Fibroblast of peridontal ligament (primary cell): ENCODE results near the gene ATF4.

Source experiments
- DNase-seq: peaks from one replicate; pipeline ENCODE4 v3.0.0-alpha.2; 2010; ENCODE audit errors: extremely low read depth

Gene ATF4

GRCh38 chr22:39520226-39521105, at the start of gene ATF4:
Gene ATF4, plus strand, starts transcription at chr22:39520562. Its CDS starts 884 bp downstream, at chr22:39521446.
- DNase-seq = peak; percentile 99

DNA sequence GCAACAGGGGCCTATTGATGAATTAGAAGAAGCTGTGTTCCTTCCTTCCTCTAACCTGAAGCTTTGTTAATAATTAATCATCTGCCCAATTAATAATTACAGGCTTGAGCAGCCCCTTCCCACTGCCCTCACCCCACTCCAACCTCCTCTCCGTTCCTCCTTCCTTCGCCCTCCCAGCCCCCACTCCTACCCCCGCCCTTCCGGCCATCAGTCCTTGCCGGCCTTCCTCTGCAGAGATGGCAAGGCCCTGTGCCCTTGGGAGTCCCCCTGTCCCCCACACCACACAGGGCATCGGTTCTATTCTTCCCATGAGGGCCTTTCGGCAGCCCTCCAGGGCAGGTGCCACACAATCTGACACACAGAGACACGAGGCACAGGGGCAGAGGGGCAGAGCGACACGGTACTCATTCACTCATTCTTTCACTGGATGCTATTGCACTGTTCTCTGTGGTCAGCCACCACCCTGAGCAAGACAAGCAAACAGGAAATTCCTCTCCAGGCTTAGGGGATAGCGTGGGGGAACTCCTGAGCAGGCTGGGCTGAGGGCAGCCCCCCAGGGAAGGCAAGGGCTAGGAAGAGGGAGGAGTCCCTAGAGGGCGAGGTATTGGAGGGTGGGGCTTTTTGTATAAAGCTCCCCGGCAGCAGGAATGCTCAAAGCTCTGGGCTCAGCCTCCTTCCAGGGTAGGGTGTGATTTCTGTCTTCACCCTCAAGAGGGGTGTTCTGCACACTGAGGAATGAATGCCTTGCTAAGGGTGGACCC, 48.8 kb upstream of the ATF4 start:
- peak; percentile 12 for DNase-seq

- no peak for DNase-seq
These were observed 47.5 kb upstream of the ATF4 start for GRCh38 chr22:39472570-39473556.

- no peak for DNase-seq
These were observed 46.5 kb upstream of the ATF4 start for GRCh38 chr22:39473851-39474250.

DNA sequence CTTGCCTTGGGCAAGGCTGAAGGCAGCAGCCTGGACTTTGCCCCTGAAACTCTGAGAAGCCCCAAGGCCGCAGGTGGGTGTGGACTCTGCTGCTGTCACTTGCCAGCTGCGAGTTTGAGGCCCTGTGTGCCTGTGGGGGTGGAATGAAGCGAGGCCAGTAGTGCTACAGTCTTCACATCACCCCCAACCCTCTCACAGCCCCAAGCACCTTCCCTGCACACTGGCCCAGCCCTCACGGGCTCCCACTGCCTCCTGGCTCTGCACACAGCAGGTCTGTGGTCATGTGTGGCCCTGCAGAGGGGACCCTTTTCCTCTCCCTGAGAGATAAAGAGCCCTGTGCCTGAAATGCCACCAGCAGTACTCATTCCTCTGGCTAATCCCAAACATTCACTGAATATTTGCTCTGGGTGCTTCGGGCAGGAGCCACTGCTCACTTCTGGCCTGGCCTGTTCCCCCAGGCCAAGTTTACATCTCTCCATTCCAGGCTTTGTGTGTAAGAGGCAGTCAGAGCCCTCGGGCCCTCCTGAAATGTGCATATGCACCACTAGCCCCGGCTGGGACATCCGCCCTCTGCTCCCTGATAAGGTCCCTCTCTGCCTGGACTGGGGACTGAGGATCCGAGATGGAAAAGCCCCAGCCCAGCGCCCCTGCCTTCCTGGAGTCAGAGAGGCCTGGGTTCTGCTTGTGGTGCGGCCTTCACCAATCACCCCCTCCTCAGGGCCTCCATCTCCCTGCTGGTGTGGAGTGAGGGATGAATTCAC, 45.8 kb upstream of the ATF4 start:
- no peak for DNase-seq

DNA sequence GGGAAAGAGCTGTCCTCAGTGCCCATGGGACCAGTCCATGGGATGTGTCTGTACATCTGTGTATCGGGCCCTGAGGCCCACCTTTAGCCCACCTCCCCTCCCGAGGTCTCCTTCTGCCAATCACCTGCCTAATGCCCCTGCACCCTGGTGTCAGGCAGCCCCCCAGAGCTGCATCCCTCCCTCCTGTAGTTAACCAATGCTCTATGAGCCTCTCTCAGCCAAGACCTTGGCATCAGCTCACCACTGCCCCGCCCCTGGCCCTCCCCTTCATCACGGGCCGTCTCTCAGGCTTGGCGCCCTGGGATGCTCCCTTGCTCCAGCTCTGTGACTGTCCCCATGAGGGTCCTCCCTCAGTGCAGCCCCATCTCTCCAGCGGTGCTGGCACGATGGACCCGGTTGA, 45.0 kb upstream of the ATF4 start:
- DNase-seq = no peak

GRCh38 chr22:39475902-39476301, 44.5 kb upstream of the ATF4 start:
- DNase-seq = no peak

DNA sequence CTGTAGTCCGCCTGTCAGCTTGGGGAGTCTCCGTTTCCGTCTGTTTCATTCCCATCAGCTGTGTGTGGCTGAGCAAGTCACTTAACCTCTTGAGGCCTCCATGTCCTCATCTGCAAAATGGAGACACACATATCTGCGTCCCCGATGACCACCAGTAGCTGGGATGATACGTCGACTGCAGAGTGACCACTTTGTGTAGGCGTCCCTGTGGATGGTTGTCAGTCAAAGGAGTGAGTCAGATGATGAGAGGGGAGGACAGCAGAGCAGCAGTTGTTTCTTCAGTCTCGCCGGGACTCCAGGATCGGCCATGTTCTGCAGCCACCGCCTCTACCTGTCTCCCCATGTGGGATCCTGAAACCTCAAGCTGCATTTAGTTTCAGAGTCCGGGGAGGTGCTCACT, 43.7 kb upstream of the ATF4 start:
- DNase-seq = no peak

- no peak for DNase-seq
These were observed 42.8 kb upstream of the ATF4 start for GRCh38 chr22:39477542-39477941.

DNA sequence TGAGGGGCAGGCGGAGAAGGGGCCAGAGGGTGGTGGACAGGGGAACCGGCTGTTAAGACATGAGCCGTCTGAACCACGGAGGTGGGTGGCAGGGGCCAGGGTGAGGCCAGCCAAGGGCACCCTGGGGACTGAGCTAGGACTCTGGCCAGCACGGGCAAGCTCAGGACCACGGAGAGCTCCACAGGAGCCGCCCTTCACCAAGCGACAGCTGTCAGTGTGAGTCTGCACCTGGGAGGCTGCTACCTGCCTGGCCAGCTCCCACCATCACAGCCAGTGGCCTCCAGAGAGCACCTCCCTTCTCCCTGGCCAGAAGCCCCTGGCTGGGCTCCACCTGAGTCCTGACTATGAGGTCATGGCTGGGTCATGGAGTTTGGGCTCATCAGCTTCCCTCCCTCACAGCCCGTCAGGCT, 41.9 kb upstream of the ATF4 start:
- DNase-seq = no peak

- no peak for DNase-seq
These were observed 41.1 kb upstream of the ATF4 start for GRCh38 chr22:39479254-39479653.

GRCh38 chr22:39480557-39480956, 39.8 kb upstream of the ATF4 start:
- no peak for DNase-seq

- DNase-seq = no peak
These were observed 39.3 kb upstream of the ATF4 start for GRCh38 chr22:39481054-39481453.

- no peak for DNase-seq
These were observed 38.8 kb upstream of the ATF4 start for GRCh38 chr22:39481595-39481994.

- no peak for DNase-seq
These were observed 37.6 kb upstream of the ATF4 start for GRCh38 chr22:39482768-39483167.

GRCh38 chr22:39486951-39487825, 33.2 kb upstream of the ATF4 start:
- DNase-seq = no peak

DNA sequence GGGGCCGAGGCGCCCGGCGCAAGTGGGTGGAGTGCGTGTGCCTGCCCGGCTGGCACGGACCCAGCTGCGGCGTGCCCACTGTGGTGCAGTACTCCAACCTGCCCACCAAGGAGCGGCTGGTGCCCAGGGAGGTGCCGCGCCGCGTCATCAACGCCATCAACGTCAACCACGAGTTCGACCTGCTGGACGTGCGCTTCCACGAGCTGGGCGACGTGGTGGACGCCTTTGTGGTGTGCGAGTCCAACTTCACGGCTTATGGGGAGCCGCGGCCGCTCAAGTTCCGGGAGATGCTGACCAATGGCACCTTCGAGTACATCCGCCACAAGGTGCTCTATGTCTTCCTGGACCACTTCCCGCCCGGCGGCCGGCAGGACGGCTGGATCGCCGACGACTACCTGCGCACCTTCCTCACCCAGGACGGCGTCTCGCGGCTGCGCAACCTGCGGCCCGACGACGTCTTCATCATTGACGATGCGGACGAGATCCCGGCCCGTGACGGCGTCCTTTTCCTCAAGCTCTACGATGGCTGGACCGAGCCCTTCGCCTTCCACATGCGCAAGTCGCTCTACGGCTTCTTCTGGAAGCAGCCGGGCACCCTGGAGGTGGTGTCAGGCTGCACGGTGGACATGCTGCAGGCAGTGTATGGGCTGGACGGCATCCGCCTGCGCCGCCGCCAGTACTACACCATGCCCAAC, 32.4 kb upstream of the ATF4 start:
- DNase-seq = no peak

- no peak for DNase-seq
These were observed 31.7 kb upstream of the ATF4 start for GRCh38 chr22:39488563-39489083.
